GM23248 (cell line): ENCODE data around the gene SDR39U1.

Experiments used
- EZH2 ChIP-seq: fragments of 200-600 bp; sonication (generic); IDR thresholded peaks from 2 replicates; pipeline ENCODE4 v1.6.1; 2018; ENCODE audit warnings: antibody characterized with exemption, mild to moderate bottlenecking; ENCODE audit not compliant: insufficient read depth, poor library complexity, severe bottlenecking
- EZH2phosphoT487 ChIP-seq: fragments of 200-600 bp; sonication (generic); IDR thresholded peaks from 2 replicates; pipeline ENCODE4 v1.6.1; 2018; ENCODE audit warnings: antibody characterized with exemption, moderate library complexity, mild to moderate bottlenecking, low read depth; ENCODE audit not compliant: insufficient read depth

GRCh38 chr14:24434676-24435075 is 7.9 kb downstream of the SDR39U1 start:
- TF ChIP-seq EZH2phosphoT487 (no peak), EZH2 (no peak)
